ENCODE measurements around the gene TMC1.
"Not testable (repeated sequence)": the region's sequence is repeated elsewhere in the genome, so short reads cannot be mapped to it uniquely, and the experiment has no call there.

TMC1 gene

DNA sequence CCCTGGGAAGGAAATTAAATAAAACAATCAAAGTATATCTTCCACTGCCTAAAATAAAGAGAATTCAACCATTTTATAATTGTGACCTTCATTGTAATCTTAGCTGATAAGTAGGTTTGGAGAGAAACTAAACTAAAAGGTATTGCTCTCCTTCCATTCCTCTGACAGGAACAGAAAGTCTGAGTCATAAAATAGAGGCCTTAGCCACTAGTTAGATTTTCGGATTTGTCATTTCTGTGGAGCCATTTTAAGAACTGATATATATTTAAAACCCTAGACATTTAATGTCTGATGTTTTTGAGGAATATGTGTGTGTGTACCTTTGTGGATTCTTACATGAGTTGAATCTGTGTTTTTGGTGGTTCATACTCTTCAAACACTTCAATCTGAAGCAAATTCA, 11.8 kb upstream of the TMC1 start:
- TF ChIP-seq FEZF1 (tag by site-specific recombination; IDR thresholded peaks at IDR 0.05) (no peak), ZNF155 (tag by site-specific recombination; IDR thresholded peaks at IDR 0.05) (no peak), ZNF10 (tag by site-specific recombination; IDR thresholded peaks at IDR 0.05) (no peak), ZNF174 (tag by site-specific recombination; IDR thresholded peaks at IDR 0.05) (no peak), ZNF529 (tag by site-specific recombination; IDR thresholded peaks at IDR 0.05; ENCODE audit: insufficient replicate concordance) (no peak), ZNF555 (tag by site-specific recombination; conservative IDR thresholded peaks at IDR 0.05) (no peak), ZSCAN30 (tag by site-specific recombination; IDR thresholded peaks at IDR 0.05) (no peak), ZNF571 (tag by site-specific recombination; IDR thresholded peaks at IDR 0.05) (no peak), SP7 (tag by site-specific recombination; IDR thresholded peaks at IDR 0.05) (no peak)
- TF ChIP-seq, protein P1, sequence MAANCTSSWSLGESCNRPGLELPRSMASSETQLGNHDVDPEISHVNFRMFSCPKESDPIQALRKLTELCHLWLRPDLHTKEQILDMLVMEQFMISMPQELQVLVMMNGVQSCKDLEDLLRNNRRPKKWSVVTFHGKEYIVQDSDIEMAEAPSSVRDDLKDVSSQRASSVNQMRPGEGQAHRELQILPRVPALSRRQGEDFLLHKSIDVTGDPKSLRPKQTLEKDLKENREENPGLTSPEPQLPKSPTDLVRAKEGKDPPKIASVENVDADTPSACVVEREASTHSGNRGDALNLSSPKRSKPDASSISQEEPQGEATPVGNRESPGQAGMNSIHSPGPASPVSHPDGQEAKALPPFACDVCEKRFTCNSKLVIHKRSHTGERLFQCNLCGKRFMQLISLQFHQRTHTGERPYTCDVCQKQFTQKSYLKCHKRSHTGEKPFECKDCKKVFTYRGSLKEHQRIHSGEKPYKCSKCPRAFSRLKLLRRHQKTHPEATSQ (tag by site-specific recombination; IDR thresholded peaks at IDR 0.05), result no peak
- TF ChIP-seq, protein P2, sequence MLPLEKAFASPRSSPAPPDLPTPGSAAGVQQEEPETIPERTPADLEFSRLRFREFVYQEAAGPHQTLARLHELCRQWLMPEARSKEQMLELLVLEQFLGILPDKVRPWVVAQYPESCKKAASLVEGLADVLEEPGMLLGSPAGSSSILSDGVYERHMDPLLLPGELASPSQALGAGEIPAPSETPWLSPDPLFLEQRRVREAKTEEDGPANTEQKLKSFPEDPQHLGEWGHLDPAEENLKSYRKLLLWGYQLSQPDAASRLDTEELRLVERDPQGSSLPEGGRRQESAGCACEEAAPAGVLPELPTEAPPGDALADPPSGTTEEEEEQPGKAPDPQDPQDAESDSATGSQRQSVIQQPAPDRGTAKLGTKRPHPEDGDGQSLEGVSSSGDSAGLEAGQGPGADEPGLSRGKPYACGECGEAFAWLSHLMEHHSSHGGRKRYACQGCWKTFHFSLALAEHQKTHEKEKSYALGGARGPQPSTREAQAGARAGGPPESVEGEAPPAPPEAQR (tag by site-specific recombination; IDR thresholded peaks at IDR 0.05), result no peak
- H3K9me3 ChIP-seq (ENCODE audit: control insufficient read depth, insufficient read depth, low read depth, low read length), result no peaks in the 10 kb centered on the region
- no peak overlapping the region for H3K4me3 ChIP-seq (ENCODE audit: low read depth, low read length)
- POLR2A ChIA-PET, result no interaction called here
- H3K4me1 ChIP-seq (ENCODE audit: control insufficient read depth, insufficient read depth, low read length), result no peaks in the 10 kb centered on the region
- CTCF ChIA-PET, result interaction anchor here (0.7 kb wide), 1 partner anchor 598 kb away, joined by 5 read pairs; no protein-coding TSS in a partner anchor
- no peak overlapping the region for H3K27ac ChIP-seq (ENCODE audit: extremely low read depth, low read depth, low read length)
- H3K36me3 ChIP-seq (ENCODE audit: control insufficient read depth in 2 of 2, insufficient read depth in 1 of 2, low read length in 2 of 2), result no peaks in the 10 kb centered on the region

DNA sequence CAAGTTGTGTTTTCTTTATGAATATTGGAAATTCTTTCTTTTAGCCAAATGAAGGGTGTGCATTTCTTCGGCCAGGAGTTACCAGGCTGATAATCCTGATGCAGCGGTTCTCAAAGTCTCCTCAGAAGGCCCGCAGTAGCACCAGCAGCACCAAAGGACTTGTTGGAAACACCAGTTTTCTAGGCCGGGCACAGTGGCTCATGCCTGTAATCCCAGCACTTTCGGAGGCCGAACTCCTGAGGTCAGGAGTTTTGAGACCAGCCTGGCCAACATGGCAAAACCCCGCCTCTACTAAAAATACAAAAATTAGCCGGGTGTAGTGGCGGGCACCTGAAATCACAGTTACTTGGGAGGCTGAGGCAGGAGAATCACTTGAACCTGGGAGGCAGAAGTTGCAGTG, 397 bp upstream of the TMC1 start:
- H3K36me3 ChIP-seq (ENCODE audit: control insufficient read depth in 2 of 2, insufficient read depth in 1 of 2, low read length in 2 of 2); CTCF ChIA-PET; H3K9me3 ChIP-seq (ENCODE audit: control insufficient read depth, insufficient read depth, low read depth, low read length); POLR2A ChIA-PET; H3K27ac ChIP-seq (ENCODE audit: extremely low read depth, low read depth, low read length); H3K4me3 ChIP-seq (ENCODE audit: low read depth, low read length); H3K4me1 ChIP-seq (ENCODE audit: control insufficient read depth, insufficient read depth, low read length): not testable (repeated sequence)

DNA sequence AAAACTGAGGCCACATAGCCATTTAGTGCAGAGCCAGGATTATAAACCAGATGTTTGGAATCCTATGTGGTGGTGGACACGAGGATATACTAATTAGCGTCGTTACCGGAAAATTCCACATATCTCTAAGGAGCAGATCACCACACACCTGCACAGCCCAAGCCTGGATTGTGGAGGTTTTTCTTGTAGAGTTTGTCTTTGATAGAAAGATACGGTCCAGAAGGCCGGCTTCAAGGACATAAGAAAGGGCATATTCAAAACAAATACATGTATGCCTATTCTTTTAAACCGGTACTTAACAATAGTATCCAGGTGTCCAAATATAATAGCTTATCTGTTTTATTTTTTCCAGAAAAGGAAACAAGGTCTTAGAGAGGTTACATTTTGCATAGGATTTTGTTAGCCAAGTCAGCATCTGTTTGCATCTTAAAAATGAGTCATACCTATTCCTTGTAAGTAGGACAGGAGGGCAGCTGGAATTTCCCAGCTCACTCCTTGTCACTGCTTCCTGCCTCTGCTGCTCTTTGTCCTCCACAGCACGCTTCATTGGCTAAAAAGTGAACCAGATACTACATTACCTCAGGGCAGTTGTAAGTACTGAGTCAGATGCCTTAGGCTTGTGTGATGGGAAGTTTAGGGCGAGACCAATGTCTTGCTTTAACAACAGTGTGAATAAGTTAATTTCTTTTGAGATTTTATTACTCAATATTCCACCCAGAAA, 3.6 kb downstream of the TMC1 start:
- no peak overlapping the region for H3K27ac ChIP-seq (ENCODE audit: extremely low read depth, low read depth, low read length)
- no peaks in the 10 kb centered on the region for H3K36me3 ChIP-seq (ENCODE audit: control insufficient read depth in 2 of 2, insufficient read depth in 1 of 2, low read length in 2 of 2)
- no peaks in the 10 kb centered on the region for H3K9me3 ChIP-seq (ENCODE audit: control insufficient read depth, insufficient read depth, low read depth, low read length)
- ChIA-PET CTCF (interaction anchor here (0.8 to 1.0 kb wide), 2 partner anchors 91 to 232 kb away, joined by 3 read pairs; no protein-coding TSS in a partner anchor), POLR2A (interaction anchor here (1.6 kb wide), 1 partner anchor 160 kb away, joined by 10 read pairs; the partner anchor contains the start of gene ZFAND5)
- no peak overlapping the region for H3K4me3 ChIP-seq (ENCODE audit: low read depth, low read length)
- no peak for TF ChIP-seq ZNF37A (tag by site-specific recombination; IDR thresholded peaks at IDR 0.05)
- 0 out of 2 replicates have a peak, but pooled peaks have one; percentile 23 for TF ChIP-seq OSR2 (tag by site-specific recombination; IDR thresholded peaks at IDR 0.05)
- no peak for TF ChIP-seq ZNF792 (tag by site-specific recombination; IDR thresholded peaks at IDR 0.05)
- H3K4me1 ChIP-seq (ENCODE audit: control insufficient read depth, insufficient read depth, low read length), result no peaks in the 10 kb centered on the region
